Body of pancreas (tissue), 4 donors: ENCODE data around the gene TNPO1. TPM values are rescaled to one million over a fixed set of nuclear protein-coding genes. Genes with fewer than 3 reads are reported as not detected.
A peak's percentile ranks its signal among the peaks of the same experiment; 100 is the strongest.

Source experiments
- ATAC-seq: fragments of 150-250 bp; one replicate; pipeline ENCODE4 v1.9.1; 2016
- DNase-seq, 4 donors: peaks; one replicate each; pipeline ENCODE4 v3.0.0-alpha.2; 2019
- H3K27ac ChIP-seq, 4 donors: fragments of 200-600 bp; sonication (generic); 1 replicate in 3 of 4; 2 replicates in 1 of 4; pipeline versions ENCODE4 v1.5.1 to v1.6.1; 2016 to 2019; ENCODE audit warnings: mild to moderate bottlenecking in 1 of 4, mixed read lengths in 1 of 4, moderate library complexity in 1 of 4
- H3K27me3 ChIP-seq, 2 donors: fragments of 200-600 bp; sonication (generic); one replicate each; pipeline ENCODE4 v1.6.0; 2016; ENCODE audit warnings: mild to moderate bottlenecking in 1 of 2
- H3K36me3 ChIP-seq, 2 donors: fragments of 200-600 bp; sonication (generic); replicated peaks in 1 of 2; 2 replicates each; pipeline ENCODE4 v1.5.1; 2016; ENCODE audit warnings: low read depth in 2 of 2; ENCODE audit not compliant: insufficient read depth in 1 of 2
- H3K4me1 ChIP-seq: fragments of 200-600 bp; sonication (generic); one replicate; pipeline ENCODE4 v1.6.0; 2016
- H3K4me3 ChIP-seq, 2 donors: fragments of 200-600 bp; sonication (generic); 1 replicate in 1 of 2; 2 replicates in 1 of 2; pipeline ENCODE4 v1.5.1; 2016 to 2019
- H3K9me3 ChIP-seq, 3 donors: fragments of 200-600 bp; sonication (generic); 1 replicate in 2 of 3; 2 replicates in 1 of 3; pipeline ENCODE4 v1.5.1; 2016
- CTCF ChIP-seq, 7 experiments: fragments of 450-650 bp in 4 of 7; fragments of 200-600 bp in 3 of 7; sonication (generic) in 3 of 7; IDR thresholded peaks; one replicate each; pipeline ENCODE4 v1.5.1; 2016 to 2019; ENCODE audit warnings: antibody characterized with exemption in 7 of 7
- POLR2A ChIP-seq, 3 donors: fragments of 450-650 bp; IDR thresholded peaks; one replicate each; pipeline ENCODE4 v1.6.1; 2016; ENCODE audit warnings: antibody characterized with exemption in 3 of 3, mild to moderate bottlenecking in 2 of 3
- WGBS, 2 donors: methylation state at CpG; one replicate each; pipeline ENCODE4 v1.1.5; 2017; 5-methylcytosine and 5-hydroxymethylcytosine counted together
- intact Hi-C: fragments of 100-400 bp; cut with DNase I; formaldehyde crosslinking; loops from one replicate; pipeline ENCODE4 v1.15.1; 2023
- total RNA-seq, 2 donors: library from RNA; depleted of rRNA; stranded (reverse); fragments of >200 nt; gene quantifications; one replicate each; pipeline ENCODE4 v1.1.0, GENCODE V29; 2016

Gene TNPO1
- total RNA-seq, 2 donors from 2014 or later, result 41.2 to 71.9 TPM

- no peaks in the 10 kb centered on the region for H3K36me3 ChIP-seq
- TF ChIP-seq POLR2A (IDR thresholded peaks at IDR 0.05), result no peak
- TF ChIP-seq CTCF (IDR thresholded peaks at IDR 0.05), result no peak
- DNase-seq, result no peak
- H3K9me3 ChIP-seq, result no peaks in the 10 kb centered on the region
- no peak for ATAC-seq
- no peak overlapping the region for H3K27ac ChIP-seq
- H3K4me3 ChIP-seq, result no peak overlapping the region
- H3K27me3 ChIP-seq, result no peaks in the 10 kb centered on the region
- no peaks in the 10 kb centered on the region for H3K4me1 ChIP-seq
- intact Hi-C loops, result no loop called here
Observed at GRCh38 chr5:72949481-72949880, 133.0 kb downstream of the TNPO1 start.

- ATAC-seq (no peak), DNase-seq (peak in 1 of 4 donors; percentile 23)
- Histone ChIP-seq H3K27ac (peak overlapping the region in 1 of 4 donors; percentile 49), H3K4me3 (no peak overlapping the region), H3K36me3 (no peaks in the 10 kb centered on the region), H3K4me1 (peaks cover 6% of the 10 kb centered on the region), H3K27me3 (no peaks in the 10 kb centered on the region), H3K9me3 (no peaks in the 10 kb centered on the region)
- intact Hi-C loops, result no loop called here
- 86 to 93% methylated on average over 7 of the region's 7 CpGs for WGBS, 2 donors
- TF ChIP-seq CTCF (IDR thresholded peaks at IDR 0.05) (no peak), POLR2A (IDR thresholded peaks at IDR 0.05) (no peak)
Observed at GRCh38 chr5:72951671-72952468, 135.4 kb downstream of the TNPO1 start.

GRCh38 chr5:72954389-72954788 is 137.9 kb downstream of the TNPO1 start:
- TF ChIP-seq CTCF (IDR thresholded peaks at IDR 0.05) (no peak), POLR2A (IDR thresholded peaks at IDR 0.05) (no peak)
- peak overlapping the region in 3 of 4 donors; percentile 90 to 95 (median 94) for H3K27ac ChIP-seq
- H3K4me1 ChIP-seq, result peaks cover 15% of the 10 kb centered on the region
- H3K4me3 ChIP-seq, result no peak overlapping the region
- DNase-seq (no peak), ATAC-seq (no peak)
- no peaks in the 10 kb centered on the region for H3K9me3 ChIP-seq
- no peaks in the 10 kb centered on the region for H3K27me3 ChIP-seq
- intact Hi-C loops, result no loop called here
- 67 to 86% methylated on average over 7 of the region's 7 CpGs for WGBS, 2 donors
- no peaks in the 10 kb centered on the region for H3K36me3 ChIP-seq

- peaks cover 15% of the 10 kb centered on the region for H3K4me1 ChIP-seq
- intact Hi-C loops, result no loop called here
- no peak for TF ChIP-seq CTCF (IDR thresholded peaks at IDR 0.05)
Observed at GRCh38 chr5:72955143-72955767, 138.8 kb downstream of the TNPO1 start.

More at GRCh38 chr5:72955143-72955767, 138.8 kb downstream of the TNPO1 start:
- WGBS, 2 donors, result 2 to 3% methylated on average over 20 to 33 of the region's 33 CpGs
- H3K4me3 ChIP-seq, result peak overlapping the region in 1 of 2 donors; percentile 11
- H3K9me3 ChIP-seq, result no peaks in the 10 kb centered on the region
- H3K27me3 ChIP-seq, result no peaks in the 10 kb centered on the region
- H3K27ac ChIP-seq, result peak overlapping the region; percentile 87 to 95 (median 92)
- peak; percentile 54 for ATAC-seq
- H3K36me3 ChIP-seq, result no peaks in the 10 kb centered on the region
- peak; percentile 75 to 81 (median 79) for DNase-seq
